Esophagus squamous epithelium (tissue), 4 donors: ENCODE data around the gene LILRB4.

Source experiments
- POLR2A ChIP-seq, 4 donors: fragments of 450-650 bp; IDR thresholded peaks; one replicate each; pipeline ENCODE4 v1.6.1; 2017; ENCODE audit warnings: antibody characterized with exemption in 4 of 4, mild to moderate bottlenecking in 4 of 4, moderate library complexity in 3 of 4
- TF ChIP-seq, protein P1 (sequence below), 6 experiments: fragments of 450-650 bp in 4 of 6; fragments of 200-600 bp in 2 of 6; sonication (generic) in 2 of 6; IDR thresholded peaks; one replicate each; pipeline ENCODE4 v1.5.1; 2016 to 2019; ENCODE audit warnings: antibody characterized with exemption in 6 of 6, mild to moderate bottlenecking in 4 of 6, moderate library complexity in 4 of 6

DNA sequence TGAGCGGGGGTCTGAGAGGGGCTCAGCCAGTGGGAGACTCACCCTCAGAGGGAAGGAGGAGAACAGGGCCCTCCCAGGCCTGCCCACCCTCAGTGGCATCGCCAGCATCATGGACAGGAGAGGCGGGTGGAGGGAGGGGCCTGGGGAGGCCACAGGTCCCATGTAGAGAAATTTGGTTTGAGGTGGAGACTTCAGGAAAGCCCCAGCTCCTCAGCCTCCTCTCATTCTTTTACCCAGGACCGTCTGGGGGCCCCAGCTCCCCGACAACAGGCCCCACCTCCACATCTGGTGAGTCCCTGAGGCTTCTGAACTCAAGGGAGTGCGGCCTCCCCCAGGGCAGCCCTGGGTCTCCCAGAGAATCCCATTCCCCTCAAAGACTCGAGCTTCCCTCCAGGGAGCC lies 29.4 kb upstream of the LILRB4 start:
- TF ChIP-seq, protein P1, sequence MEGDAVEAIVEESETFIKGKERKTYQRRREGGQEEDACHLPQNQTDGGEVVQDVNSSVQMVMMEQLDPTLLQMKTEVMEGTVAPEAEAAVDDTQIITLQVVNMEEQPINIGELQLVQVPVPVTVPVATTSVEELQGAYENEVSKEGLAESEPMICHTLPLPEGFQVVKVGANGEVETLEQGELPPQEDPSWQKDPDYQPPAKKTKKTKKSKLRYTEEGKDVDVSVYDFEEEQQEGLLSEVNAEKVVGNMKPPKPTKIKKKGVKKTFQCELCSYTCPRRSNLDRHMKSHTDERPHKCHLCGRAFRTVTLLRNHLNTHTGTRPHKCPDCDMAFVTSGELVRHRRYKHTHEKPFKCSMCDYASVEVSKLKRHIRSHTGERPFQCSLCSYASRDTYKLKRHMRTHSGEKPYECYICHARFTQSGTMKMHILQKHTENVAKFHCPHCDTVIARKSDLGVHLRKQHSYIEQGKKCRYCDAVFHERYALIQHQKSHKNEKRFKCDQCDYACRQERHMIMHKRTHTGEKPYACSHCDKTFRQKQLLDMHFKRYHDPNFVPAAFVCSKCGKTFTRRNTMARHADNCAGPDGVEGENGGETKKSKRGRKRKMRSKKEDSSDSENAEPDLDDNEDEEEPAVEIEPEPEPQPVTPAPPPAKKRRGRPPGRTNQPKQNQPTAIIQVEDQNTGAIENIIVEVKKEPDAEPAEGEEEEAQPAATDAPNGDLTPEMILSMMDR (IDR thresholded peaks at IDR 0.05): no peak
- TF ChIP-seq POLR2A (IDR thresholded peaks at IDR 0.05): no peak
